ENCODE data around the gene KLHDC9. TPM values are rescaled to one million over a fixed set of nuclear protein-coding genes. Genes with fewer than 3 reads are reported as not detected.

KLHDC9 gene
- total RNA-seq, 1 donor from 2014 or later = 7.2 TPM

GRCh38 chr1:161068306-161069234 lies 29.6 kb upstream of the KLHDC9 start:
- H3K27me3 ChIP-seq (ENCODE audit: low read depth) = no peaks in the 10 kb centered on the region
- no peak for TF ChIP-seq CTCF (IDR thresholded peaks at IDR 0.05)
- peaks cover 17% of the 10 kb centered on the region for H3K4me1 ChIP-seq
- ATAC-seq = peak; percentile 82 to 88
- peak overlapping the region; percentile 90 for H3K27ac ChIP-seq
- intact Hi-C loops (cut with DNase I) = no loop called here
- no peaks in the 10 kb centered on the region for H3K9me3 ChIP-seq
- peak overlapping the region; percentile 59 for H3K4me3 ChIP-seq
- peak; percentile 88 for DNase-seq
- no peaks in the 10 kb centered on the region for H3K36me3 ChIP-seq

GRCh38 chr1:161069241-161069640 lies 28.9 kb upstream of the KLHDC9 start:
- Histone ChIP-seq H3K27me3 (ENCODE audit: low read depth) (no peaks in the 10 kb centered on the region), H3K36me3 (no peaks in the 10 kb centered on the region), H3K9me3 (no peaks in the 10 kb centered on the region), H3K4me1 (peaks cover 17% of the 10 kb centered on the region), H3K27ac (peak overlapping the region; percentile 90), H3K4me3 (peak overlapping the region; percentile 59)
- DNase-seq (no peak), ATAC-seq (peak in 1 of 2 donors; percentile 1)
- TF ChIP-seq CTCF (IDR thresholded peaks at IDR 0.05) = no peak
- intact Hi-C loops (cut with DNase I) = no loop called here

DNA sequence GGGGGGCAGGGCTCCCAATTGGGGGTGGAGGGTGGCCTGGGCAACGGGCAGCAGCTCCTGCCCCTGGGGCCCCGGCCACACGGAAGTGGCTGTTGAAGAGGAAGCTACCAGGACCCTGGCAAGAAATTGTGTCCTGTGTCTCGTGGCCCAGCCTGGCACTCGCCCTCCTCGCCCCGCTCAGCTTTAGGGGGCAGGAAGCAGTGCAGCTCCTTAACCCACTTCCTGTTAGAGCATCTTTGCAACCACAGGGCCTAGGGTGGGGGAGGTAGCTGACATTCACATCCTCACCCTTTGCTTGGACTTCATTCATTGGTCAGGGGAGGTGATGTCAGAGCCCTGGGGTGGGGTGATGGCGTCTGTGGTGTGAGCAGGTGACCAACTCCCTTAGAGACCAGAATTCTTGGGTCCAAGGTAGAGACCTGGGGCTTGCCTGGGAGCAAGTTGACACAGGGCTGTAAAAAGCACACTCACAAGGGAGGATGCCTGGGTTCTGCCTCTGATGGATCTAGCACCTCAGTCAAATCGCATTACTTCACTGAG lies 28.4 kb upstream of the KLHDC9 start, which contains the start of gene ARHGAP30:
Gene ARHGAP30 (minus strand): TSS at position 161 of the 540 bp plus-strand sequence. CDS start 267 bp downstream, outside the sequence.
- H3K27ac ChIP-seq = peak within 1 kb of the TSS; percentile 90
- H3K4me3 ChIP-seq = peak within 1 kb of the TSS; percentile 59
- peak; percentile 82 to 90 for ATAC-seq

GRCh38 chr1:161070761-161071160 lies 27.4 kb upstream of the KLHDC9 start:
- ATAC-seq (no peak), DNase-seq (no peak)
- intact Hi-C loops (cut with DNase I) = no loop called here
- no peak overlapping the region for H3K4me3 ChIP-seq
- peaks cover 17% of the 10 kb centered on the region for H3K4me1 ChIP-seq
- peak overlapping the region; percentile 90 for H3K27ac ChIP-seq
- no peak for TF ChIP-seq CTCF (IDR thresholded peaks at IDR 0.05)
- no peaks in the 10 kb centered on the region for H3K27me3 ChIP-seq (ENCODE audit: low read depth)
- H3K36me3 ChIP-seq = no peaks in the 10 kb centered on the region
- H3K9me3 ChIP-seq = no peaks in the 10 kb centered on the region

More for the DNA sequence above, 28.4 kb upstream of the KLHDC9 start, which contains the start of gene ARHGAP30:
- DNase-seq = peak; percentile 92
- TF ChIP-seq CTCF (IDR thresholded peaks at IDR 0.05) = no peak
- intact Hi-C loops (cut with DNase I) = no loop called here
- H3K4me1 ChIP-seq = peaks cover 17% of the 10 kb centered on the region
- H3K36me3 ChIP-seq = no peaks in the 10 kb centered on the region
- no peaks in the 10 kb centered on the region for H3K9me3 ChIP-seq
- no peaks in the 10 kb centered on the region for H3K27me3 ChIP-seq (ENCODE audit: low read depth)

- H3K36me3 ChIP-seq = peaks cover 6% of the 10 kb centered on the region
- H3K9me3 ChIP-seq = no peaks in the 10 kb centered on the region
- ATAC-seq (peak; percentile 35 to 68), DNase-seq (peak; percentile 86)
- H3K4me3 ChIP-seq = no peak overlapping the region
- peak; percentile 65 for TF ChIP-seq CTCF (IDR thresholded peaks at IDR 0.05)
- no peak overlapping the region for H3K27ac ChIP-seq
- H3K27me3 ChIP-seq (ENCODE audit: low read depth) = no peaks in the 10 kb centered on the region
- intact Hi-C loops (cut with DNase I) = no loop called here
- peaks cover 7% of the 10 kb centered on the region for H3K4me1 ChIP-seq
Observed at GRCh38 chr1:161071886-161072371, 26.2 kb upstream of the KLHDC9 start.

Data from lower lobe of right lung (tissue), 2 donors.